ENCODE results near the gene HTATSF1. TPM values are rescaled to one million over a fixed set of nuclear protein-coding genes. Genes with fewer than 3 reads are reported as not detected.
A peak's percentile ranks its signal among the peaks of the same experiment; 100 is the strongest.

HTATSF1 gene
- 53.8 TPM for polyA plus RNA-seq

DNA sequence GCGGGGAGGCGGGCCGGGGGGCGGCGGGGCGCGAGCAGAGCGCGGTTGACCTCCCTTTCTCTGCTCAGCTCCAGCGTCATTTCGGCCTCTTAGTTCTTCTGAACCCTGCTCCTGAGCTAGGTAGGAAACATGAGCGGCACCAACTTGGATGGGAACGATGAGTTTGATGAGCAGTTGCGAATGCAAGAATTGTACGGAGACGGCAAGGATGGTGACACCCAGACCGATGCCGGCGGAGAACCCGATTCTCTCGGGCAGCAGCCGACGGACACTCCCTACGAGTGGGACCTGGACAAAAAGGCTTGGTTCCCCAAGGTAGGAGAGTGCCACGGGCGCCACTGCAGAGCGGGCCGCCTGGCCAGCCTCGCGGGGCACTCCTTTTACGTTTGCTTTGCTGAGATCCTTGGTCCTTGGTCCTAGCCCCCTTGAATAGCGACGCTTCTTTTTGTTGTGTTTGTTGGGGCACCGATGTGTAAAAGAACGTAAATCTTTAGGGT, at the start of gene HTATSF1:
Gene HTATSF1, plus strand, starts transcription at position 37 of the 497 bp plus-strand sequence. Its CDS starts 93 bp downstream, at position 130.
- H3K9me3 Mint-ChIP-seq, result no peaks in the 10 kb centered on the region
- H3K36me3 Mint-ChIP-seq, result peaks cover 3% of the 10 kb centered on the region
- peaks cover 5 to 11% (median 6%) of the 10 kb centered on the region in 3 donors for H3K4me1 Mint-ChIP-seq
- peak within 1 kb of the TSS; percentile 95 to 96 (median 95) for H3K27ac Mint-ChIP-seq
- H3K4me3 Mint-ChIP-seq, result peak within 1 kb of the TSS; percentile 84 to 97 (median 94)
- H3K27me3 Mint-ChIP-seq, result no peaks in the 10 kb centered on the region

DNA sequence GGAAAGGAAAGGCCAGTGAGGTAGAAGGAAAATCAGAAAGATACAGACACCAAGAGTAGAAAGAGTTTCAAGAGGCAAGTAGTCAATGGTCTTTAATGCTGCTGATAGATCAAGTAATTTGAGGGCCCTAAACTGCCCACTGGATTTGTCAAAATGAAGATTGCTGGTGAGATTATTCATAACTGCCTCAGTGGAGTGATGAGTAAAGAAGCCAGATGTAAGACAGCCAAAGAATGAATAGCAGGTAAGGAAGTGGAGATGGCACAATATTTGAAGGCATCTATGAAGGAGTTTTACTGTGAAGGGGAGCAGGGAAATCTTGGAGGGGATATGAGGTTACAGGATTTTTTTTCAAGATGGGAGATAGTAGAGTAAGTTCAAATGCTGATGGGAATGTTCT, 49.4 kb upstream of the HTATSF1 start:
- no peaks in the 10 kb centered on the region for H3K4me1 Mint-ChIP-seq
- peaks cover 2% of the 10 kb centered on the region for H3K27me3 Mint-ChIP-seq
- no peaks in the 10 kb centered on the region for H3K36me3 Mint-ChIP-seq
- H3K27ac Mint-ChIP-seq, result no peak overlapping the region
- H3K4me3 Mint-ChIP-seq, result no peak overlapping the region
- H3K9me3 Mint-ChIP-seq, result no peaks in the 10 kb centered on the region

DNA sequence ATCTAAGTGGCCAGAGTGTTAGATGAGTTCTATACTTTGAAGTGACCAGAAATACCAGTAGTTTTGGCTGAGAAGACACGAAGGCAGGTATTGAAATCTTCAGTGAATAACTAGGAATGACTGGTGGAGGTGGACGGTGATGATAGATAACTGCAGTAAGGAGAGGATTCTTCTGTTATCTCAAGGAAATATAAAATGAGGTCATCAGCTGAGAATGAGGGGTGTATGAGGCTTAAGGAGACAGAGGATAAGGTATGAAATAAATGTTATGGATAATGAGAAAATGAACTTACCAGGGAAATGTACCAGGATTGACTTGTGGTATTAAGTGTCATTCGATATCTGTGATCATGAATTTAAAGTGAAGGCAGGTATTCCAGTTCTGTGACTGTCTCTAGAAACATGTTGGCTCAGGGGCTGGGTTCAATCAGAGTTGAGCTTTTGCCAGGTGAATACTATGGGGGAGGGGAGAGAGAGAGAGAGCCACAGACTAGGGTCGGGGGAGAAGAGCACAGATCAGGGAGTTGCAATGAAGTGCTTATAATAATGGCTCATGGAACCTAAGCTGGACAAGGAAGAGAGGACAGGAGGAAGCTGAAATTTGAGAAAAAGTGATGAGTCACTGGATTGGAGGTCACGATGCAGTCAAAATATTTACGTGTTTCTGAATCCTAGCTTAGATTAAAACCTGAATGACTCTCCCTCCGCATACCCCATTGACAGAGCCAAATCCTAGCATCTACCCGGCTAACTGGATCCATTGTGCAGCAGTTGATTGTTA, 47.2 kb upstream of the HTATSF1 start:
- Mint-ChIP-seq H3K36me3 (no peaks in the 10 kb centered on the region), H3K27ac (no peak overlapping the region), H3K27me3 (peaks cover 2% of the 10 kb centered on the region), H3K9me3 (no peaks in the 10 kb centered on the region), H3K4me3 (no peak overlapping the region), H3K4me1 (no peaks in the 10 kb centered on the region)

- Mint-ChIP-seq H3K27me3 (no peaks in the 10 kb centered on the region), H3K36me3 (no peaks in the 10 kb centered on the region), H3K4me3 (no peak overlapping the region), H3K4me1 (no peaks in the 10 kb centered on the region), H3K27ac (no peak overlapping the region), H3K9me3 (no peaks in the 10 kb centered on the region)
These were observed 44.8 kb upstream of the HTATSF1 start for GRCh38 chrX:136452614-136453013.

GRCh38 chrX:136453114-136453513, 44.3 kb upstream of the HTATSF1 start:
- Mint-ChIP-seq H3K27ac (no peak overlapping the region), H3K9me3 (no peaks in the 10 kb centered on the region), H3K27me3 (no peaks in the 10 kb centered on the region), H3K36me3 (no peaks in the 10 kb centered on the region), H3K4me1 (no peaks in the 10 kb centered on the region), H3K4me3 (no peak overlapping the region)

GRCh38 chrX:136453771-136454170, 43.6 kb upstream of the HTATSF1 start:
- Mint-ChIP-seq H3K4me1 (no peaks in the 10 kb centered on the region), H3K27ac (no peak overlapping the region), H3K4me3 (no peak overlapping the region), H3K27me3 (no peaks in the 10 kb centered on the region), H3K36me3 (no peaks in the 10 kb centered on the region), H3K9me3 (no peaks in the 10 kb centered on the region)

DNA sequence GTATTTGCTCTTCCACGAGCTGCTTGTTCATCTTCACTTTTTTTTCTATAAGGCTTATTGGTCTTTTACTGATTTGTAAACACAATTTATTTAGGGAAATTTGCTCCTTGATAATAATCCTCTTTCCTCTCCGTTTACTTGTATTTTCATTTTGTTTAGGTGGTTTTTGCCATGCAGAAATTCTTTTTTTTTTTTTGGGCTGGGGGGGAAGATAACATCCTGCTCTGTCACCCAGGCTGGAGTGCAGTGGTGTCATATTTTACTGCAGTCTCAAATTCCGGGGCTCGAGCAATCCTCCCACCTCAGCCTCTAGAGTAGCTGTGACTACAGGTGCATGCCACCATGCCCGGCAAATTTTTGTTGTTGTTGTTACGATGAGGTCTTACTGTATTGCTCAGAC, 41.3 kb upstream of the HTATSF1 start:
- Mint-ChIP-seq H3K36me3 (no peaks in the 10 kb centered on the region), H3K4me1 (no peaks in the 10 kb centered on the region), H3K27ac (no peak overlapping the region), H3K4me3 (no peak overlapping the region), H3K27me3 (no peaks in the 10 kb centered on the region), H3K9me3 (peaks cover 0 to 1% (median 0%) of the 10 kb centered on the region in 3 donors)

DNA sequence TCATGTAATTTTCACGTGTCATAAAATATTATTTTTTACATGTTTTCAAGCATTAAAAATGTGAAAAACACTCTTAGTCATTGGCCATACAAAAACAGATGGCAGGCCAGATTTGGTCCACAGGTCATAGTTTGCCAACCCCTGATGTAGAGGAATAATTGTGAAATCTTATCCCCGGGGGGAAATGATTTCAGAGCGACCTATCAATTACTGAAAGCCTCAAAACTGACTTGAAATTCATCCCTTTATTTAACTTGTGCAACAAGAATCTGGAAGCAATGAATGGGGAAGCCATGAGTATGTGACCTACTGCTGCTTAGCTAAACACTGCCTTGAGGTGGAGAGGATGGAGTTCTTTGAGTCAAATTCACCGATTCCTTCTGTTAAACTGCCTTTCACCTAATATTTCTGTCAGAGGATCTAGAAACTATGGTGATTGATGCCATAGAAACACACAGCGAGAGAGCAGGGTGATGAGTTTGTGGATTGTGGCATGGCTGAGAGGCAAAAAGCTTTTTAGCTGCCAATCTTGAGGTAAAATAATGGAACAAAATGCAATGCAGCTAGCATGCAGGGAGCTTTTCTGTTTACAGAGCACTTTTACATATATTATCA, 40.0 kb upstream of the HTATSF1 start:
- H3K36me3 Mint-ChIP-seq, result no peaks in the 10 kb centered on the region
- peaks cover 0 to 1% (median 0%) of the 10 kb centered on the region in 3 donors for H3K9me3 Mint-ChIP-seq
- no peaks in the 10 kb centered on the region for H3K27me3 Mint-ChIP-seq
- no peaks in the 10 kb centered on the region for H3K4me1 Mint-ChIP-seq
- H3K4me3 Mint-ChIP-seq, result no peak overlapping the region
- H3K27ac Mint-ChIP-seq, result no peak overlapping the region

DNA sequence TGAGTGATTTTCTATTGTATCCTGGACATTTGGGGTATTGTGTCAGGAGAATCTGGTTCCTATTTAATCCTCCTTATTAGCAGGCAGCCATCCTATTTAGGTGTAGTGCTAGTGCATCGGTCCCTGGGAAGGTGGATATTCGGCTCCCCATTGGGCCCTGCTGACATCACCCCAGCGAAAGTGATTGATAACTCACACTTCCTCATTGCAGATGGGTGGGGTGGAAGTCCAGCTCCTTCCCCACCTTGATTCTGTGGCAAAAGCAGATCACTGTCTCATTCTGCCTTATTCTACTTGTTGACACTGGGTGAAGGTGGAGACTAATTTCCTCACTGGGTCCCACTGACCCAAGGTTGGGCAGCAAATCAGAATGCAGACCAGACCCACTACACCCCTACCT, 32.8 kb upstream of the HTATSF1 start:
- Mint-ChIP-seq H3K27ac (no peak overlapping the region), H3K36me3 (no peaks in the 10 kb centered on the region), H3K4me3 (no peak overlapping the region), H3K4me1 (no peaks in the 10 kb centered on the region), H3K9me3 (peaks cover 0 to 1% (median 0%) of the 10 kb centered on the region in 3 donors), H3K27me3 (peaks cover 8% of the 10 kb centered on the region)

DNA sequence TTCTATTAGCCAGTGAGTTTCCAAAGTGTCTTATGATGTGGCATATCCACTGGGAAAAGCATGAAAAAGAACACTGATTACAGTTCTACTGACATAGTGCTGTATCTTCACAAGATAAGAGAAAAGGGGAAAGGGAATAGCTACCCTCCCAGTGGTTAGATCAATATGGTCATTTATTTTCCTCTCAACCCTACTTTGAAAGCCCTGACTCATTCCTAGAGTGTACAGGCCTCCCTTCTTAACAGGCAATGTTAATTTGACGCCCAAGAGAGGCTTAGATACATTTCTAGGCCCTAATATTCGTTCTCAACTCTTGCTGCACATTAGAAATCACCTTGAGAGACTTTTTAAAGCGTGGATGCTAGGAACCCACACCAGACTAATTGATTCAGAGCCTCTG, 30.1 kb upstream of the HTATSF1 start:
- peaks cover 10% of the 10 kb centered on the region for H3K27me3 Mint-ChIP-seq
- no peaks in the 10 kb centered on the region for H3K9me3 Mint-ChIP-seq
- no peak overlapping the region for H3K4me3 Mint-ChIP-seq
- no peaks in the 10 kb centered on the region for H3K4me1 Mint-ChIP-seq
- no peaks in the 10 kb centered on the region for H3K36me3 Mint-ChIP-seq
- no peak overlapping the region for H3K27ac Mint-ChIP-seq

DNA sequence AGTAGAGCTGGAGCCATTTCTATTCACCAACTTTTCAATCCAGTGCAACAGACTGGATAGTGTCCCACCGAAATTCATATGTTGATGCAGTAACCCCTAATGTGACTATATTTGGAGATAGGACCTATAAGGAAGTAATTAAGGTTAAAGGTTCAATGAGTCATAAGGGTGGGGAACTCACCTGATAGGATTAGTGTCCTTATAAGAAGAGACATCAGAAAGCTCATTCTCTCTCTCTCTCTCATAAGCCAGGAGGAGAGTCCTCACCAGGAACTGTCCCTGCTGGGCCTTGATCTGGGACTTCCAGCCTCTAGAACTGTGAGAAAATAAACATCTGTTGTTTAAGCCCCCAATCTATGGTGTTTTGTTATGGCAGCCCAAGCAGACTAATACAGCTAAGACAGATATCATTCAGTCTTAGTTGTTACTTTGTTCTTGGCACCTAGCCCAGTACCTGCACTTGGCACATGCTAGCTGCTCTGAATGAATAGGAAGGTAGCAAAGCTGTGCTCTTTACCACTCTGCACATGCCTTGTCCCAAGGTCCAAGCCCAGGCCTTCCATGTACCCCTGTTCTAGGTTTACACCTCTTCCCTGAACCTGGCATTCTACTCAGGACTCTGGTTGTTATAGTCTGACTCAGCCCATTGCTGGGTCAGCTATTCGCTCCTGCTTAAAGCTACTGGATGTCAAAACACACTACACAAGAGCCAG, 28.8 kb upstream of the HTATSF1 start:
- Mint-ChIP-seq H3K4me1 (no peaks in the 10 kb centered on the region), H3K27ac (no peak overlapping the region), H3K4me3 (no peak overlapping the region), H3K9me3 (no peaks in the 10 kb centered on the region), H3K36me3 (no peaks in the 10 kb centered on the region), H3K27me3 (peaks cover 10% of the 10 kb centered on the region)

DNA sequence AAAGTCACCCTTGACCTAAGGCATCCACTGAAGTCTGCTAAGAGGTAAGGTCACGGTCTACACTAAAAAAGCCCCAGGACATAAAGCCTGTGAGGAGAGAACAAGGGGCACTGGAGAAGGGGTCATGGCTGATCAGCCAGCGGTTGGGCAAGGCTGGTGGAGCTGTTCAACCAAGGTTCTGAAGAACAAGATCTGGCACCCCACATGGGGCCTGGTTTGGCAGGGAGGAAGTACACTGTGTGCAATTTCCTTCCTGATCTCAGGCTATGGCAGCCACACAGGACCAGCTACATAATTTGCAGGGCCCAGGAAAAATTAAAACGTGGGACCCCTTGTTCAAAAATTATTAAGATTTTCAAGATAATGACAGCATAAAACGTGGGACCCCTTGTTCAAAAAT, 23.7 kb upstream of the HTATSF1 start:
- Mint-ChIP-seq H3K36me3 (no peaks in the 10 kb centered on the region), H3K27me3 (peaks cover 5% of the 10 kb centered on the region), H3K4me3 (no peak overlapping the region), H3K27ac (no peak overlapping the region), H3K9me3 (no peaks in the 10 kb centered on the region), H3K4me1 (no peaks in the 10 kb centered on the region)

- Mint-ChIP-seq H3K4me3 (no peak overlapping the region), H3K27me3 (peaks cover 2% of the 10 kb centered on the region), H3K27ac (no peak overlapping the region), H3K9me3 (no peaks in the 10 kb centered on the region), H3K36me3 (no peaks in the 10 kb centered on the region), H3K4me1 (no peaks in the 10 kb centered on the region)
These were observed 22.2 kb upstream of the HTATSF1 start for GRCh38 chrX:136475236-136475635.

DNA sequence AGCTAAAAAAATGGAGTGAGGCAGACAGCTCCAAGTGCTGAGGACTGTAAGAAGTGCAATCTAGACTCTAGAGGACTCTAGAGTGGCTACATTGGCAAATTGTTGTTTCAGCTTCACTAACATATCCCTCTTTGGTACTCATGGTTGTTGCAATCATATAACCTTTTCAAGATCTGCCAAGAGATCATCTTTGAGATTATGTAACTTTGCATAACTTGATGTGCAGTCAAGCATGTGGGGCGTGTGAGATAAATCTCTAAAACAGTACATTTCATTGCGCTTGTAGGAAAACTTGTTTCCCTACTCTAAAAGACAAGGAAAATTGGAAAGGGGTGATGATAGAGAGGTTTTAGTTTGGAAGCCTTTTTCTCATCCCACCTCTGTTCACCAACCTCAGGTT, 20.9 kb upstream of the HTATSF1 start:
- Mint-ChIP-seq H3K4me3 (no peak overlapping the region), H3K9me3 (no peaks in the 10 kb centered on the region), H3K36me3 (no peaks in the 10 kb centered on the region), H3K27ac (no peak overlapping the region), H3K4me1 (no peaks in the 10 kb centered on the region), H3K27me3 (peaks cover 4% of the 10 kb centered on the region)

- no peaks in the 10 kb centered on the region for H3K4me1 Mint-ChIP-seq
- no peak overlapping the region for H3K27ac Mint-ChIP-seq
- H3K36me3 Mint-ChIP-seq, result no peaks in the 10 kb centered on the region
- peaks cover 4% of the 10 kb centered on the region for H3K27me3 Mint-ChIP-seq
- no peaks in the 10 kb centered on the region for H3K9me3 Mint-ChIP-seq
- H3K4me3 Mint-ChIP-seq, result no peak overlapping the region
These were observed 20.4 kb upstream of the HTATSF1 start for GRCh38 chrX:136477026-136477425.

Measured in IgD-negative memory B cell (primary cell).